ENCODE results near the gene ADD2. TPM values are rescaled to one million over a fixed set of nuclear protein-coding genes. Genes with fewer than 3 reads are reported as not detected.

The ADD2 gene
- total RNA-seq, 1 experiment from 2014 or later = 124 TPM

- H2BK5ac ChIP-seq (ENCODE audit: insufficient read length, low read length) = no peak overlapping the region
- Mint-ChIP-seq H3K9me3 (peaks cover 12 to 17% of the 10 kb centered on the region in 2 experiments), H3K27me3 (ENCODE audit: low read depth) (peaks cover 72% of the 10 kb centered on the region), H3K36me3 (ENCODE audit: insufficient read depth in 1 of 3, low read depth in 3 of 3) (peaks cover 7 to 9% (median 8%) of the 10 kb centered on the region in 3 experiments; a peak in 6 of 7 replicates), H3K4me3 (no peak overlapping the region), H3K4me1 (peaks cover 2% of the 10 kb centered on the region in 2 experiments; a peak in 3 of 4 replicates), H3K27ac (no peak overlapping the region)
- no peak overlapping the region for H4K8ac ChIP-seq (replicated peaks; ENCODE audit: insufficient read length, low read depth, low read length)
- no peaks in the 10 kb centered on the region for H3K79me1 ChIP-seq (ENCODE audit: insufficient read depth, low read depth, low read length, poor library complexity, severe bottlenecking)
- H3K27me3 ChIP-seq (ENCODE audit: insufficient read depth, low read length) = no peaks in the 10 kb centered on the region; the same call in 1 of the 2 replicates
- no peak overlapping the region for H2AFZ ChIP-seq (ENCODE audit: low read length)
- no peak overlapping the region for H3K27ac ChIP-seq (ENCODE audit: insufficient read length, low read depth, low read length)
- H2BK120ac ChIP-seq (ENCODE audit: low read depth, low read length, poor library complexity, severe bottlenecking) = no peak overlapping the region
- no peak overlapping the region; the same call in 1 of the 2 replicates for H3K14ac ChIP-seq (ENCODE audit: insufficient read depth, low read length)
- no peak overlapping the region for H3T11ph ChIP-seq (ENCODE audit: low read length)
- H3K9ac ChIP-seq (ENCODE audit: extremely low read depth, insufficient read length, low read length) = no peak overlapping the region
- H2BK12ac ChIP-seq (ENCODE audit: insufficient read length, low read depth, low read length) = no peak overlapping the region
- no peak for TF ChIP-seq CTCF (conservative IDR thresholded peaks at IDR 0.05)
- no peak for DNase-seq
- H4K91ac ChIP-seq (ENCODE audit: insufficient read length, low read depth, low read length) = no peak overlapping the region
- H2BK15ac ChIP-seq (ENCODE audit: low read depth, low read length) = no peak overlapping the region
- no peaks in the 10 kb centered on the region for H3K4me1 ChIP-seq (ENCODE audit: insufficient read depth, low read length)
- H4K5ac ChIP-seq (ENCODE audit: insufficient read length, low read depth, low read length) = no peak overlapping the region
- H3K23ac ChIP-seq (ENCODE audit: insufficient read length, low read depth, low read length) = no peak overlapping the region
- no peak overlapping the region for H3K18ac ChIP-seq (ENCODE audit: insufficient read length, low read depth, low read length)
- no peak overlapping the region for H3K56ac ChIP-seq (ENCODE audit: insufficient read length, low read depth, low read length)
- H3K4me2 ChIP-seq (ENCODE audit: insufficient read depth, insufficient read length, low read length) = no peak overlapping the region
- no CpG with 5 or more reads among the region's 10 CpGs for WGBS (ENCODE audit: extremely low coverage, insufficient read length, low lambda C conversion rate)
- H2AK5ac ChIP-seq (ENCODE audit: insufficient read length, low read length) = no peak overlapping the region
- no peak overlapping the region for H3K4ac ChIP-seq (ENCODE audit: low read depth, low read length)
- H3K79me2 ChIP-seq (ENCODE audit: insufficient read depth, low read length) = no peaks in the 10 kb centered on the region
- H4K20me1 ChIP-seq (ENCODE audit: control insufficient read depth, insufficient read depth, insufficient read length) = peaks cover 2% of the 10 kb centered on the region
- no peak overlapping the region for H2BK20ac ChIP-seq (ENCODE audit: low read depth, low read length, poor library complexity, severe bottlenecking)
- H3K23me2 ChIP-seq (ENCODE audit: insufficient read length, low read depth, low read length, poor library complexity, severe bottlenecking) = no peaks in the 10 kb centered on the region
- no peaks in the 10 kb centered on the region for H3K9me3 ChIP-seq (ENCODE audit: control insufficient read depth, low read depth, low read length)
These were observed 33.7 kb upstream of the ADD2 start for GRCh38 chr2:70801607-70802263.

Data from H9 (cell line).